HG03196 (cell line): Measurements from ENCODE around the gene RPA1.

Source experiments
- ATAC-seq: cut with Tn5 transposase; IDR thresholded peaks from one replicate; pipeline ENCODE4 v1.9.1; 2021; ENCODE audit not compliant: unreplicated experiment

The RPA1 gene

DNA sequence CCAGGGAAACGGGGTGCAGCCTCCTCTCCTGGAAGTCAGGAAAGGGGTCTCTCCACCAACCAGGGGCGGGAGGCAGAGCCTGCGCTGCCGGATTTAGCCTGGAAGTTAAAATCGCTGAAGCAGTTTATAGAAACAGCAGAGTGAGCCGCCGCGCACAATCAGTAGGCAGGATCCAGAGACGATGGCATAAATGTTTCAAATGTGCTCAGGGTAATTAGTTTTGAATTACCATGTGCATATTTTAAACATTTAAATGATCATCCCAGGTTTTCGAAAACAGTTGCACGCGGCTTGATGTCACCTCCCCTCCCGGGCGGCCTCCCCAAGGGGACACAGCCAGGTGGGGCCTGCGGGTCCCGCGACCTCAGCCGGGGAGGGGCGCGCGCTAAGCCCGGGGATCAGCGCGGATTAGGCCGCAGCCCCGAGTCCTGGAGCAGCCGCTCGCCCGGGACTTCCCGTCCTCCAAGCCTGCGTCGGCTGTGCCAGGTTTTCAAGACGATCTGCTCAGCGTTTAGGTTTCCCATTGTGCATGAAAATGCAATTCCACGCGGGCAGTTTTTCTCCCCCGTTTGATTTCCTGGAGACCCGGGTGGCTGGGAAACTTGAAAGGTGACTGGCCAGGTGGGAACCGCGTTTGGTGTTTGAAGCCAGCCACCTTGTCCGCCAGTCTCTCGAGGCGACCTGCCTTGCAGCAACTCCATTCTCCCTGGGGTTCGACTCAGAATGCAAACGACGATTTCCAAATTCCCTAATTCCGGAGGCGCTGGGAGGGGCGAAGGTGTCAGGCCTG, 78.3 kb downstream of the RPA1 start:
- ATAC-seq = no peak

DNA sequence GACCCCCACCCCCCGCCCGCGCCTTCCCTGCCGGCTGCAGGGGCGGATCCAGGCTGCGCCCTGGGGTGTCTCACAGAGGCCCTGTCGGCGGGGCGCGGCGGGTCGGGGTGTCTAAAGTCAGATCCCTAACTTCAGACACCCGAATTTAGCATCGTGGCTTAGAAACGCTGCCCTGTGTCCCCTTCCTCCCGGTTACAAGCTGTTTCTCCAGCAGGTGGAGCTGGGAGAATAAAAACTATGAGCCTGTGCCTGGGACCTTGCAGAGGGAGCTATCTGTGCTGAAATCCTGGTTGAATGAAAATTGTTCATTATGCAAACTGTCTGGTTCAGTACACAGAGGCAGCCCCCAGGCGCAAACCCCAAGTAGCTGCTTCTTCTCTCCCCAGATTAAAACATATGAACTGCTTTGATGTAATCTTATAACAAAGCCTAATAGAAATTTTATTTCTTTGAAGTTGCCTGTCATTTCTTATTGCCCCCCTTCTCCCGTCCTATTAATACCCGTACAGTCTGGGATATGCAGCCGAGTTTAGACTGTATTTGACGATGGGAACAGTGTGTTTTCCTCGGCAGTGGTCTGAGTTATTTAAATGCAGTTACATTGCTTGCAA, 79.0 kb downstream of the RPA1 start:
- ATAC-seq = no peak

DNA sequence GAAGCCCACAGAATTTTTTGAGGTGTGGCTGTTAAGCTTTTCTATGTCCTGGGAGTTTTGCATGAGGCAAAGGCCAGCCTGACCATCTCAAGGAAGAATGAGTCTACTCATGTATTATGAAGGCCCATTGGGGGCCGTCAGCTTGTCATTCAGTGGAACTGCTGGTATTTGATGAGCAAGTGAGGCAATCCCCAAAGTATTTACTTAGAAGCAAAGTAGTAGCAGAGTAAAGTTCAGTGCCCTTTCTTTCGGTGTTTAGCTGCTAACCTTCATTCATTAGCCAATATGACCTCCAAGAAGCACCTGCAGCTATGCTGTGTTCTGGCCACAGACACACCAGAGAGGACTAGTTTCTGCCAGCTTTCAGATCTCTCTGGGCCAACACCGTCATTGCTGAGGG, 80.2 kb downstream of the RPA1 start:
- no peak for ATAC-seq

DNA sequence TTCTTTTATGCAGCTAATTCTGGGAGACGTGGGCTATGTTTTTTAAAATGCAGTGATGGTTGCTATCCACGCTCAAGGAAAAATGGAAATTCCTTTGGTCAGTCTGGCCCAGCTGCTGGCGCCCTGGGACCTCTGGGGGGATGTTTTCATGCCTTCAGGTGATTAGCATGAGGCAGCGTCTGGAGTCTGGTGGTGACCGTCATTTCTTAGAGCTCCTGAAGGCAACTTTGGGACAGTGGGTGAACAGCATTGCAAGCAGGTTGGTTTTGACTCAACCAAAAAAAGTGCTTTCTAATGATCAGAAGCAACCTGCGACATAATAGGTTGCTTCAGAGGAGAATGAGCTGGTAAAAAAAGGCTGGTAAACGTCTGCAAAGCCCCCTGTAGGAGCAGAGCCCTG, 82.3 kb downstream of the RPA1 start:
- no peak for ATAC-seq

DNA sequence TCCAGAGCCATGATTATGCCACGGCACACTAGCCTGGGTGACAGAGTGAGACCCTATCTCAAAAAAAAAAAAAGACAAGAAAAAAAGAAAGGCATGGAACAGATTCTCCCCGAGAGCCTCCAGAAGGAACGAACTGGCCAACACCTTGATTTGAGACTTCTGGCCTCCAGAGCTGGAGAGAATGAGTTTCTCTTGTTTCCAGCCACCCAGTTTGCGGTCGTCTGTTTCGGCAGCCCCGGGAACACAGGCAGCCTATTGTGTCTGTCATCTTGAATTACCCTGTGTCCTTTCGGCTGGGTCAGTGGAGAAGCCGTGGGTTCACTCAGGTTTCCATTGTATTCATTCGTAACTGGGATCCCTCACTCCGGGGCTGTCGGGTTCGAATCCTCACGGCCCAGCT, 83.9 kb downstream of the RPA1 start:
- ATAC-seq = no peak

DNA sequence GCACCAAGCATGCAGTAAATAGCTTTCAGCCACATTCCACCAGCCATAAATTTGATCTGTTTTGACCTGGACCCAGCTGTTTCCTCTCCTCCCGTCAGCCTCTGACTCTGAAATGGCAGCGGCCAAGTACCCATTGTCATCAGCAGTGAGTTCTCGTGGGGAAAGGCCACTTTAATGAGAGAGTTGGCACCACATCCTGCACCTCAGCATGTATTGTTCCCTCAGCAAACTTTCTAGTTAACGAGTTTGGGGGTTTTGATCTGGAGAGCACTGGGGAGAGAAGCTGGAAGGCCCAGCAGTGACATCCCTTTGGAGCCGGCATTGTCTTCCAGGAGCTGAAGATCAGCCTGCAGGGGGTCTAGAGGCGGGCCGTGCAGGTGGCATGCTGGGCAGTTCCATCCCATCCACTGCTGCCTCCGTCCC, 84.9 kb downstream of the RPA1 start:
- no peak for ATAC-seq

DNA sequence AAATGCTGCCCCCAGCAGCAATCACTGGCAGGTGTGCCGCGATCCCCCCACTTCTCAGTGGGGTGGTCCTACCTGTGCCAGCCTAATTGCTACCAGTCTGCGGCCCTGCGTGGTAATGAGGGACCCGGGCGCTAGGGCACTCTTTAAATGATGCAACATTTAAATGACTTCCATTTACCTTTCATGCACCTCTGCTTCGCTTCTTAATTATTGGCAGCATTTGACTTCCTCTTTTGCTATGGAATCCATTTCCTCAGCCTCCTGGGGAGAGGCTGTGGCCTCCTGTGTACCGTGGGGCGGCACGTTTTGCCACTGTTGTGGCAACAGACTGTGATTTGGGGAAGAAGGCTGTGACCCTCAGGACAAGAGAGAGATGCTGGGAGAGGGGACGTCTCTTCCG, 86.1 kb downstream of the RPA1 start:
- ATAC-seq = no peak

DNA sequence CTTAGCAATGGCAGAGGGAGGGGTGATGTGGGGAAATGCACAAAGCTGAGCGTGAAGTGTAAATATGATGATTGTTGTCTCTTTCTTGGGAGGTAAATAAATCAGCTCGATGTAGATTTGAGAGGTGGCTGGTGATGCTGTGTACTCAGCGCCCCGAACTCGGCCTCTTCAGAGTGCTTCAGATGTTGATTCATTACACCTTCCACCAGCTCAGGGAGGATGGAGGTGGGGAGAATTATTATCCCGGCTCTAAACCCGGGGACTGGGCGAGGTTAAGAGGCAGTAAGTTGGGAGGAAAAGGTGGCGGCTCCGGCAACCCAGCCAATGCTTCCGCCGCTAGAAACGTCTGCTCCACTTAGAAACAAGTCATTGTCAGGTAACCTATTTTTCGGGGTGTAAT, 86.5 kb downstream of the RPA1 start:
- no peak for ATAC-seq

DNA sequence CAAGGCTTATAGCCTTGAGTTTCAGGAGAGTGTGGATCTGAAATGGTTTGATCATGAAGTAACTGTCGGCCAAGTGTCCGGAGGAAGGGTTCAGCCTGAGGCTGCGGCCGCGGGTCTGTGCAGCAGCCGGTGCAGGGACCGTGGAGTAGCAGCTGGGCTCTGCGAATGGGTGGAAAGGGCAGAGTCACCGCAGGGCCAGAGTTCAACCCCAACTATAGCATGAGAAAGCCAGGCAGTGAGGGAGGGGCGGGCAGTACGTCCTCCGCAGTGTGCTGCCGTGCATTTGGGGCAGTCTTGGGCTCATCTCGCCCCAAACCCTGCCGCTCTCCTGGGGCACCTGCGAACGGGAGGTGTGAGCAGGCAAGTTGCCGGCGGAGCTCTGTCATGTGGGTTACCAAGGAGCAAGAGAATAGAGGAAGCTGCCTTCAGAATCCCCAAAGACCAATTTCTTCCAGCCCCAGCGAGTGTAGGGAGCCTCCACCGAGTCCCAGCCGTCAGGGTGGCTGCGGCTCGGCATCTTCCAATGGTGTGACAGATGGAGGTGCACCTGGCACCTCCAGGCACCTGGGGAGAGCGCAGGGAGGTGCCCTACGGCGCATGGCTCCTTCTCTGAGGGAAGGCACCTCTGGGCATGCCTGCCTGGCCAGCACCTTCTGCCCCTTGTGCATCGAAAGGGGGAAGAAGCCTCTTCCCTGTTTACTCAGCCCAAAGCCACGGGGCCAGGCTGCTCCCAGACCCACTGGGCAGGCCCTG, 87.3 kb downstream of the RPA1 start:
- no peak for ATAC-seq

DNA sequence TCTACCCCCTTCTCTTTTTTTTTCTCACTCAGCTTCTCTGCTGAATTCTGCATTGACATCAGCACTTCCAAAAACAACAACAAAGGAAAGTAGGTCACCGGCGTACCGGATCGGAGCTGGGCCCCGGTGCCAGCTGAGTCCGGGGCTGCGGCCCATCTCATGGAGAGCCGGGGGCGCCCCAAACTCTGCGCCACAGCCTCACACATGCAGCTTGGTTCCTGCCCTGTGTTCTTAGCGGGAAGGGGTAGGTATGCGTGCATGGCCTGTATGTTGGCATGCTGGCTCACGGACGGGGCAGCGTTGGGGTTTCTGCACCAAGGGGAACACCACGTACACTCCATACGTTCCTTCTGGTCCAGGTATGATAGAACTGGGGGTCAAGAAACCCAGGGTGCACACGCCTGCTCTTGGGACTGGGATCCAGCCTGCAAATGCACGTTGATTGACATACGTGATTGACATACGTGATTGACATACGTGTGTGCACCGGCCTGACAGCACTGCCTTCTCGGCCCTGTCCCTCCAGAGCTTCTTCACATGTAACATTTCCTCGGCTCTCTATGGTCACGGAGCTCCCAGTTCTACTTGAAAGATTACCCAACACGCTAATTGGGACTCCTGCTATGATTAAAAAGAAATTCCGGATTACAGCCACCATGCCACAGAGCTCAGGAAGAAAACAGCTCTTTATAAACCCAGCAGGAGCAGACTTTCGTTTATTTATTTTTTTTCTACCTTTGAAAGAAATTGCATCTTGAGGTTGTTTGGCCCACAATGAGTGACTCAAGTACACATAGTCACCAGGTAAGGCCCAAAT, 88.7 kb downstream of the RPA1 start:
- ATAC-seq = no peak

DNA sequence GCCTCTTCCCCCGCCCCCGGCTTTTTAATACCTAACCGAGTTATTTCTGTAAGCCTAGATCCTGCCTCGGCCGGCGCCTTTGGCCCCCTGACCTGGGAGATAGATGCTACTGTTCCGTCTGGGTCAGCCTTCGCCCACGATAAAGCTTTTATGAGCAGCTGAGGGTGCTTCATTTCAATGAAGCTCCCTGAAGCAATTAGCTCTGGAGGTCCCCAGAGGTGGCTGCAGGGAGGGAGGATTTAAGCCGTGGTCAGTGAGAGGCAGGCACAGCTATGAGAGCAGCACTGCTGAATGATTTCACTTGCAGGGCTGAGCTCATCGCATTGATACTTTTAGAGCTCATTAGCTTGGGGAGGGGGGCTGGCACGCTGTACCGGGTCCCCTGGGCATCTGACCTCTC, 89.4 kb downstream of the RPA1 start:
- ATAC-seq = no peak

DNA sequence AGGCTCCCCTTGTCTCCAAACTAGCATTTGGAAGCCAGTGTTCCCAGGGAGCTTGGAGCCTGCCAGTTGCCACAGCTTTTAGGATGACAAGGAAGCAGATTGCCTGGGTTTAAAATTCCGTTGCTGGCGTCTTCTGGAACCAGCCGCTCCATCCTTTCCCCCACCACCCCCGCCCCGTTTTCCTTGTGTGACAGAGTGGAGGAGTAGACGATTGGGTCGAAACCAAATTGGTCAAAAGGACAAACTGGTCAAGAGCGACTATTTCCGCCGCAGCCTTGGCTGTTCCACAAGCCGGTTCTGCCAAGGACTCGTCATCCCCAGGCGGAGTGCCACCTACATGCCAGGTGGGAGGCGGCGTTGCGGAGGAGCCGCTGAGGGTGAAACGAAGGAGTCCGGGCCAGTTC, 91.1 kb downstream of the RPA1 start:
- ATAC-seq = no peak

DNA sequence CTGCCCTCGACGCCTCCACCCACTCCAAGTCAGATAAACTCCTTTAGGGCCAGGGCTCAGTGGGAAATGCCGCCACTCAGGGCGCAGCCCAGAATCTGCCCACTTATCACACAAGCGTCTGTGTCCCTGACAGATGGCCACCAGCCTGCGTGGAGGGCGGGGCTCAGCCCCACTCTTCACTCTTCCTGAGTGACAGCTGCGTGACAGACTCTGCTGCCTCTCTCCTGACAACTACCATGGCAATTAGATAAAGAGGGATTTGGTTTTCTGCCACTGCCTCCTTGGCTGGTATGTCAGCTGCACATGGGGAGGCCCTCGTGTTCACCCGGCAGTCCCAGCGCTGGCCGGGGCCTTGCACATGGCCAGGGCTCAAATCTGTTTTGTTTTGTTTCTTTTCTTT, 99.2 kb downstream of the RPA1 start:
- no peak for ATAC-seq

DNA sequence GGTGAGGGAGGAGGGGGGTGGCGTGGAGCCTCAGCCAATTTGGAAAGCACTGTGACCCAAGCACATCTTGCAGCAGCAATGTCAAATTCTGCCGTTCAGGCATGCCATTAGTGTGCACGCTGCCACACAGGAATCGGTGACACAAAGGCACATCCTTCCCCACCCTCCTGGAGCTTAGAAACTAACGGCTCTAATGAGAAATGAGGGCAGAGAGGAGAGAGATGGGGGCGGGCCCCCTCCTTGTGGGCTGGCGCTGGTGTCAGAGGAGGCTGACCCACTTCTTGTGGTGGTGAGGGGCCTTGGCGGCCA, 100.5 kb downstream of the RPA1 start:
- no peak for ATAC-seq

DNA sequence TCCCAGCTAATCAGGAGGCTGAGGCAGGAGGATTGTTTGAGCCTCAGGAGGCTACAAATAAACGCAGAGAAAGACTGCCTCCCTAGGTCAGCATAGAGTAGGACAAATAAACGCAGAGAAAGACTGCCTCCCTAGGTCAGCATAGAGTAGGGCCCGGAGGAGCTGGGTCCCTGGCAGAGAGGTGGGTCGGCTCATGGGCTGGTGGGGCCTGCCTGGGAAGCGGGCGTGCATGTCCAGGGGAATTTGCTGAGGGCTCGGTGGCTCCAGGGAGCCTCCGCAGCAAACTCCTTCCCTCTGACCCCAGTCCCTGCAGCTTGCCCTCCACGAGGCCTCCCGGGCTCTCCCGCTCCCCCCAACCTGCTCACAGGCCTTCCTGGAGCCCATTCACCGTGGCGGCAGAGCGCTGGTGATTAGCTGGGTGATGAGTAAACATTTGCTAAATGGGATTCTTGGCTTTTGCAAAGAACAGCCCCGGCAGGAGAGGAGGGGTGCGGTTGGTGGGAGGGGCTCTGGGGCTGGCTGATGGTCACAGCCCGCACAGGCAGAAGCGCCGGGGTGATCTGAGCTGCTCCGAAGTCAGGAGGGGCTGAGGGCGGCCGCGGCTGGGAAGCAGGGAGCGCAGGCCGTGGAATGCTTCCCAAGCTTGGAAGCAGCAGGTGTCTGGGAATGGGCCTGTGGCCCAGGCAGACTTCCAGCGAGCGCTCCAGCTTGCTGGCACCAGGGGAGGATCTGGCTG, 102.2 kb downstream of the RPA1 start:
- ATAC-seq = no peak

DNA sequence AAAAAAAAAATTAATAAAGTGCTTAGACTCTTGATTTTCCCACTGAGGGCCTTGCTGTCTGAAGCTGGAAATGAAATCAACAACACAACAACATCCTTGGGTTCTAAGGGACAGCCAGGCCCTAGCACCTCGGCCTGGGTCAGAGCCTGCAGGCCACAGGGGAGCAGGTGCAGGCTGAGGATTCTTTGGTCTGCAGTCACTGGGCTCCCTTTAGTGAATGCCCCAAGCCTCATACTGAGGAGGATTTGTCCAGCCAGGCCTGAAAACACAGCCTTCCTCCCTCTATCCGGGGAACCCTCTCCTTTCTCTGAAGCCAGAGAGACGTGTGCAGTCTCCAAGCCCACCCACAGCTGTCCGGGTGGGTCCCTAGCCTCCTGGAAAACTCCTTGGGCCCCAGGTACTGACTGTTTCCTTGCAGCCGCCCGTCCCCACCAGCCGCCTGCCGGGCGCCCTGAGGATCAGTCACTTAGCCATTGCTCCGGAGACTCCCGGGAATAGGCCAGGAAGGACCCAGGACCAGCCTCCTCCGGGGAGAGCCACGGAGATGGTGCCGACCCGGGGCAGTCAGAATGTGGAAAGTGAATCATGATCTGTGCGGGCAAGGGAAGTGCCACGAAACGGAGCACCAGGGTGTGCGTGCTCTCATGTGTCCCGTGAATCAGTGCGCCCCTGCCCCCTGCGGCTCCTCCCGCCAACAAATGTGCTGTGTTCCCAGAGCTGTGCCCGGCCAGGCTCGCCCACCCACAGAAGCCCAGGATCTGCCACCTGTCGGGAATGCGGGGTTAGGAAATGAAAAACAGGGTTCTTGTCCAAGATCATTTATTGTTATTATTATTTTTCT, 104.3 kb downstream of the RPA1 start:
- ATAC-seq = no peak

DNA sequence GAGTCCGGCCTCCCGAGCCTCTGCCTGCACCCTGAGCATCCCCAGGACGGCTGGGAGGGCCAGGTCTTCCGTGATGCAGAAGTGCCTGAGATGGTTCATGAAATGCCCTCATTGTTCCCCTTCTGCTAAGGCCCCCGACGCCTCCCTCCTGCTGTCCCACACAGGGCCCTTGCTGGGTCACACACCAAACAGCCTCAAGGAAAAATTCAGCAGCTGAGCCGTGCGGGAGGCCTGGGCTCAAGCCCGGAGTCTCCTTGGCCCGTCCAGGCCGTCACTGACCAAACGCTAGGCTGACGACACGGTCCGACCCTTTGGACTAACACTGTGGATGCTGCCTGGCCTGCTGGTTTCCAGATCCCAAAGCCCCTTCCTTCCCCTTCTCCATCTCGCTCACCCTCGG, 105.1 kb downstream of the RPA1 start:
- no peak for ATAC-seq

DNA sequence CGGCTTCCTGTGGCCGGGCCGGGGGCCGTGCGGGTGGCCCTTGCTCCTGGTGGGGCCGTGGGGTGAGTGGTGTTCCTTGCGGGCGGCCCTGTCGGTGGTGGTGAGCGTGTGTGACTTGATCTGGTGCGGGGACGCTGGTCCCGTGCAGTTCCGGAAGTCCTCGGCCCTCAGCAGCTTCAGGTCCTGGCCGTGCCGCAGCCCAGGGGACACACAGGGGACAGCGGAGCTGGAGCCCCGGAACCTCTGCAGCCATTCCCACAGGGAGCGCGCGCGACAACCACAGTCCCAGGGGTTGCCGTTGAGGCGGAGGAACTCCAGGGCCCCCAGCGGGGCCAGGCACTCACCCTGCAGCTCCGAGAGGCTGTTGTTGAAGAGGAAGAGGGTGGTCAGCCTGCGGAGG, 107.0 kb downstream of the RPA1 start:
- ATAC-seq = no peak

DNA sequence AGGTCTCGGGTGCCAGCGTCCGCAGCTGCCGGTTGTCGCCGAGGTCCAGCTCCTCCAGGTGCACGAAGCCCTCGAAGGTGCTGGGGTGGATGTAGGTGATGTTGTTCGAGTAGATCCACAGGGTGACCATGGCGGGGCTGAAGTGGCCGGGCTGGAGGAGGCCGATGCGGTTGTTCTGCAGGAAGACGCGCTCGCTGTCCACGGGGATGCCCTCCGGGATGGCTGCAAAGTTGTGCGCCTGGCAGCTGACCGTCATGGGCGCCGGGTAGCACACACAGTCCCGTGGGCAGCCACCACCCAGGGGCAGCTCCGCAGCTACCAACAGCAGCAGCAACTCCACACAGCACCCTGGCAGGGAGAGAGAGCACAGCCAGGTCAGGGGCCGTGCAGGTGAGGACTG, 107.7 kb downstream of the RPA1 start:
- no peak for ATAC-seq
